ENCODE data around the gene TMEM266.

TMEM266 gene

GRCh38 chr15:76127880-76128279, 68.1 kb downstream of the TMEM266 start:
- DNase-seq (ENCODE audit: low read depth), result no peak

- no peak for DNase-seq (ENCODE audit: low read depth)
These were observed 74.8 kb downstream of the TMEM266 start for GRCh38 chr15:76134537-76134936.

- no peak for DNase-seq (ENCODE audit: low read depth)
These were observed 75.7 kb downstream of the TMEM266 start for GRCh38 chr15:76135516-76135915.

- no peak for DNase-seq (ENCODE audit: low read depth)
These were observed 78.7 kb downstream of the TMEM266 start for GRCh38 chr15:76138436-76138835.

GRCh38 chr15:76139368-76140073, 79.7 kb downstream of the TMEM266 start:
- peak; percentile 40 for DNase-seq (ENCODE audit: low read depth)

GRCh38 chr15:76140074-76140464, 80.3 kb downstream of the TMEM266 start:
- DNase-seq (ENCODE audit: low read depth), result no peak

- DNase-seq (ENCODE audit: low read depth), result no peak
These were observed 87.0 kb downstream of the TMEM266 start for GRCh38 chr15:76146812-76147211.

- DNase-seq (ENCODE audit: low read depth), result peak; percentile 39
These were observed 88.3 kb downstream of the TMEM266 start for GRCh38 chr15:76147906-76148570.

- DNase-seq (ENCODE audit: low read depth), result no peak
These were observed 89.6 kb downstream of the TMEM266 start for GRCh38 chr15:76149291-76149915.

GRCh38 chr15:76150513-76150912, 90.7 kb downstream of the TMEM266 start:
- DNase-seq (ENCODE audit: low read depth), result no peak

- DNase-seq (ENCODE audit: low read depth), result peak; percentile 39
These were observed 91.3 kb downstream of the TMEM266 start for GRCh38 chr15:76150971-76151598.

GRCh38 chr15:76151599-76151974, 91.8 kb downstream of the TMEM266 start:
- no peak for DNase-seq (ENCODE audit: low read depth)

GRCh38 chr15:76152197-76152596, 92.4 kb downstream of the TMEM266 start:
- DNase-seq (ENCODE audit: low read depth), result no peak

GRCh38 chr15:76153241-76154197, 93.7 kb downstream of the TMEM266 start:
- DNase-seq (ENCODE audit: low read depth), result no peak

- DNase-seq (ENCODE audit: low read depth), result no peak
These were observed 95.9 kb downstream of the TMEM266 start for GRCh38 chr15:76155731-76156130.

GRCh38 chr15:76158226-76158625, 98.4 kb downstream of the TMEM266 start:
- DNase-seq (ENCODE audit: low read depth), result no peak

- DNase-seq (ENCODE audit: low read depth), result no peak
These were observed 99.0 kb downstream of the TMEM266 start for GRCh38 chr15:76158815-76159214.

- DNase-seq (ENCODE audit: low read depth), result no peak
These were observed 99.5 kb downstream of the TMEM266 start for GRCh38 chr15:76159282-76159681.

- no peak for DNase-seq (ENCODE audit: low read depth)
These were observed 100.8 kb downstream of the TMEM266 start for GRCh38 chr15:76160426-76161152.

GRCh38 chr15:76161153-76162035, 101.6 kb downstream of the TMEM266 start:
- no peak for DNase-seq (ENCODE audit: low read depth)
